GM18508 (cell line): ENCODE data around the gene SSR1.
"Not testable (repeated sequence)": the region's sequence is repeated elsewhere in the genome, so short reads cannot be mapped to it uniquely, and the experiment has no call there.

Experiments
- ATAC-seq: cut with Tn5 transposase; IDR thresholded peaks from one replicate; pipeline ENCODE4 v1.9.1; 2021; ENCODE audit warnings: moderate number of reproducible peaks; ENCODE audit not compliant: insufficient read depth, unreplicated experiment

The SSR1 gene

DNA sequence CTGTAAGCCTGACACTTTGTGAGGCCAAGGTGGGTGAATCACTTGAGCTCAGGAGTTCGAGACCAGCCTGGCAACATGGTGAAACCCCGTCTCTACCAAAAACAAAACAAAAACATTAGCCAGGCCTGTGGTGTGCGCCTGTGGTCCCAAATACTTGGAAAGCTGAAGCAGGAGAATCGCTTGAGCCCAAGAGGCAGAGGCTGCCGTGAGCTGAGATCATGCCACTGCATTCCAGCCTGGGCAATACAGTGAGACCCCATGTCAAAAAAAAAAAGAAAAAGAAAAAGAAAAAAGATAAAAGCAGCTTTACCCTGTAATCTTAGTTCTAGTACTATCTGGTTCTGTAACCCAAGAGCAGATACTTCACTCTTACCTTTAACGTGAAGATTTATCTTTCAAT lies 27.6 kb downstream of the SSR1 start:
- no peak for ATAC-seq

DNA sequence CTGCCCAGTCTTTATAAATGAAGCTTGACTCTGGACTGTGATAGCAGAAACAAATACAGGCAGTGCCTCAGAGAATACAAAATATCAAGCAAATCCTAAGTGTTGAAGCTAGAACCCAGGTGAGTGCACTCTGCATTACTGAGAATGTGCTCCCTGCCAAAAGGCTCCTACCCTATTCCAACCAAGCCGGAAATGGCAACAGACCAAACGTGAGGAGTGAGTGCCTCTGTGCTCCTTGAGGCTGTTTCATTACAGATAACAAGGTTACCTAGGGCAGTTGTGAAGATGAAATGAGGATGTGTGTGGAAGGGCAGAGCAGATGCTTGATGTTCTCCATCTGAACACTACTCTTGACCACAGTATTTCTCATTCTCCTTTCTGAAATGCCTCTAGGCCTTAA lies 29.3 kb downstream of the SSR1 start:
- ATAC-seq: no peak

DNA sequence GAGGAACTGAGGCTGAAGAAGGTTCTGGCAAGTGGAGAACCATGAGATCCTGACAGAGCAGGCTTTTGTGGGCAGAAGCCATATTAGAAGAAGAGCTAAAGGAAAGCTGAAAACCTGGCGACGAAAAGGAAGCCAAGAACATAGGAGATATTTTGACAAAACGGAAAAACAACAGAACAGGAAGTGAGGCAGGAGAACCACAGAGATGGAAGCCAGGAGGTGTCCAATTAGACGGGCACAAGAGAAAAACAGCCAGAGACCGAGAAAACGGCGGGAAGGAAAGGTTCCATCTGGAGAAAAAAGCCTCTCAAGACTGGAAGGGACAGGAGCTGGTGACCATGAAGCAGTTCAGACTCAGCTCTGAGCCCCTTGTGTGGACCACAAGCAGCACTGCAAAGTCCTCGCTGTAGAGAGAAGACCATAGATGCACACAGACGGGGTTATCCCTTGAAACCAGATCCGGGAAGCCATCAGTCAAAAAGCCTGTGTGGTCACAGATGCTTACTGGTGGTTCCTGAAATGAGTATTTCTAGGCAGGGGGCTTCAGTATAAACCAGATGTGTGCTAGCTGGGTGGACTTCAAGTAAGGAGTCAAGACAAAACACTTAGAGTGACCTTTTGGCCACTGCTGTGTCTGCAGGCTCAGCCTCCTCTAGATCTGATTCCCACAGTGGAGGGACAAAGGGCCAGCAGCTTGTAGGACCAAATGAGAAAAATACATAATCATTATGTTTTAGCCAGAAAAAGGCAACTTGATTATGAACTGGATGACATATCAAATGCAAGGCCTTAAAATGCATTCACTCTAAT lies 30.7 kb downstream of the SSR1 start:
- ATAC-seq: no peak

DNA sequence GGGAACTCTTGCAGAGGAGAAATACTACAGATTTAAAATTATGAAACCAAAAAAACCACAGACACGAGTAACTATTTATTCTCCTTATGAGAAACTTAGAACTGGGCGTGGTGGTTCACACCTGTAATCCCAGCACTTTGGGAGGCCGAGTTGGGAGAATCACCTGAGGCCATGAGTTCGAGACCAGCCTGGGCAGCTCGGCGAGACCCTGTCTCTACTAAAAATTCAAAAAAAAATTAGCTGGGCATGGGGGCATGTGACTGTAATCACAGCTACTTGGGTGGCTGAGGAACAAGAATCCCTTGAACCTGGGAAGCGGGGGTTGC lies 36.8 kb downstream of the SSR1 start:
- no peak for ATAC-seq

DNA sequence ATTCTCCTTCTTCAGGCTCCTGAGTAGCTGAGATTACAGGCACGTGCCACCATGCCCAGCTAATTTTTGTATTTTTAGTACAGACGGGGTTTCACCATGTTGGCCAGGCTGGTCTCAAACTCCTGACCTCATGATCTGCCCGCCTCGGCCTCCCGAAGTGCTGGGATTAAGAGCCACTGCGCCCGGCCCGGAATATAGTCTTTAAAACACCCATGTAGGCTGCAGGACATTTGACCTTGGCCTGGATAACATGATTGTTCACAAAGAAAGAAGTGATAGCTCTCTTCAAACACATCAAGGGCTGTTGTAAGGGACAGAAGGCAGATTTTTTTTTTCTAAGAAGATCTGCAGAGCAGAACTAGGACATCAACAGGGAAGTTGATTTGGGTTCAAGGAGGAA lies 38.5 kb downstream of the SSR1 start:
- not testable (repeated sequence) for ATAC-seq

DNA sequence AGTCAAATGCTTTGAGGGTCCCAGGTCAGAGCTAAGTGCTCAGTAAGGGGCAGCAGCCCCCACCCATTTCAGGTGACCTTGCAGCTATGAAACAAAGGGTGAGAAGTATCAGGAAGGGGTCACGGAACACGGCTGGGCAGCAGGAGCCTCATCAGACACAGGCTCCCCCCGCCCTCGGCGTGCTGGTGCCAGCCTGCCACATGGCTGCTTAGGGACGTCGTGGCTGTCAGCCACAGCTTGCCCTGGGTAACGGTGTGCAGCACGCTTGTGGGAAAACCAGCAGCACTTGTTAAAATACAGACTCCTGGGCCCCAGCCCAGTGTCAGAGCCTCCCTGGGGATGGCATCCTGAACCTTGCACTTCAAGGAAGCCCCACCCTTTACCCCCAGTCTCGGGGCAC lies 39.3 kb downstream of the SSR1 start:
- no peak for ATAC-seq

DNA sequence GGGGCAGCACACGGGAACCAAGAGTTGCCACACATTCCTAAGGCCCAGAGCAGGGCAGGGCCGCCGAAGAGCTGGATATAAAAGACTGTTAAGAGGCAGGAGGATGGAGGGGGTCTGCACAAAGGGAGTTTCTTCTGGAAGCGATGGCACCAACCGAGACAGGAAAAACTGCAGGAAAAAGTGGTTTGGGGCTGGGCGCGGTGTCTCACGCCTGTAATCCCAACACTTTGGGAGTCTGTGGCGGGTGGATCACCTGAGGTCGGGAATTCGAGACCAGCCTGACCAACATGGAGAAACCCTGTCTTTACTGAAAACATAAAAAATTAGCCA lies 41.8 kb downstream of the SSR1 start:
- no peak for ATAC-seq

DNA sequence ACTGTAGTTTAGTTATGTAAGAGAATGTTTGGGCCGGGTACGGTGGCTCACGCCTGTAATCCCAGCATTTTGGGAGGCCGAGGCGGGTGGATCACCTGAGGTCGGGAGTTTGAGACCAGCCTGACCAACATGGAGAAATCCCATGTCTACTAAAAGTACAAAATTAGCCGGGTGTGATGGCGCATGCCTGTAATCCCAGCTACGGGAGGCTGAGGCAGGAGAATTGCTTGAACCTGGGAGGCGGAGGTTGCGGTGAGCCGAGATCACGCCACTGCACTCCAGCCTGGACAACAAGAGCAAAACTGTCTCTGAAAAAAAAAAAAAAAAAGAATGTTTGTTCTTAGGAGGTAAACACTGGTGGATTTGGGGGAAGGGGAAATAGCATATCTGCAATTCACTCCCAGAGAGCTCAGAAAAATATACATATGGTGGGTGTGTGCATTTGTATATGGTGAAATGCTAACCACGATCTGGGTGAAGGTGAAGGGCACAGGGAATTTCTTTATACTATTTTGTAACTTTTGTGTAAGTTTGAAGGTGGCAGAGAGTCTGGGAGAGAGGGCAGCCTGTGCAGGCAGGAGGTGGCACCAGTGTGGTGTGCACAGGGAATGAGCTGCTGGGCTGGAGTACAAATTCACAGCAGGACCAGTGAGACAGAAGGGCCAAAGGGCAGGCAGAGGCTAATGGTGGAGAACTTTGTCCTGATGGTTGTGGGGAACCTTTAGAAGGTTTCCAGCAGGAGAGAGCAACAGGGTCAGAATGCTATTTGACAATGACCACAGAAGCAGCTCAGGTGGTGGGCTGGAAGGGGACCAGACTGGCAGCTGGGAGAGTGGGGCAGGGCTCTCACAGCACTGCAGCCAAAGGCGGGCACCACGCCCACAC lies 42.4 kb downstream of the SSR1 start:
- ATAC-seq: no peak

DNA sequence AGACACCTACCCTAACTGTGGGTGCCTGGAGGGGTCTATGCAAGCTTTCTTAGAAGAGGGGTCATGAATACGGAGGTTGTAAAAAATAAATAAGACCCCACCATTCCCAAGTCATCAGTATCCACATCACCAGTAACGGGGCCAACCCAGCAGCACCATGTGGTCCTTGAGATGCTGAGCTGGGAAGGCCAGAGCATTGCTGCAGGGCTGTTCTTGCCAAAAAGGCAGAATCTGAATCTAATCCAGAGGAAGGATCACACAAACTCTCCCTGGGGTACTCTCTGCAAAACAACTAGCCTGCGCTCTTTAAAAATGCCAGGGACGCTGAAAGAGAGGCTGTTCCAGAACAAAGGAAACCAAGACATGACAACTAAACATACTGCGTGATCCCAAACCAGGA lies 43.2 kb downstream of the SSR1 start:
- ATAC-seq: no peak

DNA sequence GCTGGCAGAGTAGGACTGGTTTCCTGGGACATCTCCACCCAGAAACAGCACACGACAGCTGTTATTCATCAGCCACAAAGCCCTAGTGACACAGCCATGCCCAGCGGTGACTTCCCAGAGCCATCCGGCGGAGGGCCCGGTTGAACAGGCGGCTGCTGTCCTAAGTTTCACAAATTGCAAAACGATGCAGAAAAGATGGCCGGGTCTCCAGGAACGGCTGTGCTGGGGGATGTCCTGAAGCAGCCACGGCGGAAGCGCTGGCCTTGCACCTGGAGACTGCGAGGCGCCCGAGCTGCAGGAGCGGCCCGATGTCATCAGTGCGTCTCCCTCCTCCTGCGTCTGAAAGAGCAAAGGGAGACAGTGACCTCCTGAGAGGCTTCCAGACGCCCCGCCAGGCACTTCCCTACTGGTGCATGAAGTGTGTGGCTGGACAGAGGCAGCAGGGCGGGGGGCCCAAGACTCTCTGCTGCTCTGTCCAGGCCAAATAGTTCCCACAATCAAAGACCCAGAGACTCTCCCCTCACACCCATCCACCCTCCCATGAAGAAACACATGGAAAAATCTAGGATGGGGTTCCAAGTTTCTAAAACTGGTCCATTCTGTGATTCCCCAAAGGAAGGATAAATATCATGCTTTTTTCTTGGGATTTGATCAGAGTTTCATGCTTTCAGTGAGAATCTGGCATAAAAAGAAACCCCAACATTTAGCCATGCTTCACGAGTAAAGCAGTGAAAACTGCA lies 44.0 kb downstream of the SSR1 start:
- no peak for ATAC-seq

DNA sequence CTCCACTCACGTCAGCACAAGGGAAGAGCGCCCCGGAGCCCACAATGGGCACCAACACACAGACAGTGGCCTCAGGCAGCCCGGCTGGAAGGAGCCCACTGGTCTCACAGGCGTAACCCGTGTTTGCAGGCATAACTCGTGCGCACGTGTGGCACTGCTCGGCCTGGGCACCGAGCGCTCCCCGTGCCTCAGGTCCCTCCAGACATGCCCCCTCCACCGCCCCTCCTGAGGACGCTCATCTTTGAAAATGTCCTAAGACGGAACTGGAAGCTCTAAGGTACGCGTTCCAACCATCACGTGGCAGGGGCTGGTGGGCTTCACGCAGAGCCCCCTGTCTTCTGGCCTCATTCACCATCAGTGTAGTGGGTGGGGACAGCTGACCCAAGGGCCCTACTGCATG lies 44.6 kb downstream of the SSR1 start:
- ATAC-seq: no peak

DNA sequence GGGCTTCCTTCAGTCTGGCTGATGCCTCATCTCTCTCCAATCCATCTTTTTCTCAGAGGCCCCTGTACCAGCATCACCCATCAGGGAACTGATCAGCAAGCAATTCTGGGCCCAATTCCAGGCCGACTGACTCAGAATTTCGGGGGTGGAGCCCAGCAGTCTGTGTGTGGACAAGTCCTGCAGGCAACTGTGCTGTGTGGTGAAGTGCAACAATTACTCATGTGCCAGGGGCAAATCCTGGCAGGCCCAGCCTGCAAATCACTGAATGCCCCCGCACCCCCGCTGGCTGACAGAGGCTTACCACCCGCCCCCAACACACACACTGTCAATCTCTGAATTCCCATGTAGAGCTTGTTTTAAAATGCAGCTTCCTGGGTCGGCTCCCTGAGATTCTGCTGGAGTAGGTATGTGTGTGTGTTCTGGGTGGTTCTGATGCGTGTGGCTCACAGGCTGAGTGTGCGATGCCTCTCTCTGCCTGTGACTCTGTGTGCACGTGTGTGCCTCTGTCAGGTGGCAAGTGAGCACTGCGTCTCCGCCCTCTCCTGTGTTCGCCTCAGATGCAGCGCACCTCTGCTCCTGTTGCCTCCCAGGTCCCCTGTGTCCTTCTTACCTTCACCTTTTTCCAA lies 45.4 kb downstream of the SSR1 start:
- no peak for ATAC-seq

DNA sequence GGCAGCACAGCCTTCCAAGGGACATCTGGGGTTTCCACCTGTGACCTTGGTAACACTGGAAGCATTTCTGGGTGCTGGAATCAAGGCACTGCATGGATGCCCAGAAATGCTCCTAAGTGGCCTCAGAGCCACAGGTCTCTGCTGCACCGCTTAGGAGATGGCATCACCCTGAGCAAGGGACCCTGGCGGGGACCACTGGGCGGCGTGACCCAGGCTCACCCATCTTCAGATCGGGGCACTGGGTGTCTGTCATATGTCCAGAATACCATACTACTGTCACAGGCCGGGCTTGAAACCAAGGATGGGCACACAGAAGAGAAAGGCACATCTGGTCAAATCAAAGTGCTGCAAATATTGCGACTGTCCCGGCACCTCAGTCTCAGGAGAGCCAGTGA lies 45.9 kb downstream of the SSR1 start:
- no peak for ATAC-seq

DNA sequence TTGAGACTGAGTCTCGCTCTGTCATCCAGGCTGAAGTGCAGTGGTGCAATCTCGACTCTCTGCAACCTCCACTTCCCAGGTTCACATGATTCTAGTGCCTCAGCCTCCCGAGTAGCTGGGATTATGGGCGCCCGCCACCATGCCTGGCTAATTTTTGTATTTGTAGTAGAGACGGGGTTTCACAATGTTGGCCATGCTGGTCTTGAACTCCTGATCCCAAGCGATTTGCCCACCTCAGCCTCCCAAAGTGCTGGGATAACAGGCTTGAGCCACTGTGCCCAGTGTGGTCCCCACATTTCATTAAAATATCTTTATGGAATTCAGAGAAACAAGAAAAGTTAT lies 47.6 kb downstream of the SSR1 start:
- ATAC-seq: not testable (repeated sequence)

DNA sequence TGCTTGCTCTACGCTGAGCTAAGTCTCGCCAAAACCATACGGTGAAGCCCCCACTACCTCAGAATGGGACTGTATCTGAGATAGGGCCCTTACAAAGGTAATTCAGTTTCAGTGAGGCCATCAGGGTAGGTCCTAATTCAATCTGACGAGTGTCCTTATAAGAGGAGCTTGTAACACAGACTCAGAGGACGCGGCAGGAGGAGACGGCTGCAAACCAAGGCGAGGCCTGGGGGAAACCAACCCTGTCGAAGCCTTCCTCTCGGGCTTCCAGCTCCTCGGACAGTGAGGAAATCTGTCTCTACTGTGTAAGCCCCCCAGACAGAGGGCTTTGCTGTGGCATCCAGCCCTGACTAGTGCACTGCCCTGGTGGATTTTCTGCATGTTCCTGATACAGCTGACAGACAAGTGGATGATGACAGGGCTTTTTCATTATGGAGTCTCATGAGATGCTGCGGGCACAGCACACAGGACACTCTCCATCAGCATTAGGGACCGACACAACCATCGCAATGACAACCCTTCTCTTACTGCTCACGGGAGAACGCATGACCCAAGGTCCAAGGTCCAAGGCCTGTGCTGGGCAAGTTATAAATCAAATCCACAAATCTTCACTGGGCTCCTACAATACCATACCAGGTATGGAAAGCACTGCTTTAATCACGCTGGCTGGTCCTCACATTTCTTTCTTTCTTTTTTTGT lies 48.2 kb downstream of the SSR1 start:
- ATAC-seq: no peak

DNA sequence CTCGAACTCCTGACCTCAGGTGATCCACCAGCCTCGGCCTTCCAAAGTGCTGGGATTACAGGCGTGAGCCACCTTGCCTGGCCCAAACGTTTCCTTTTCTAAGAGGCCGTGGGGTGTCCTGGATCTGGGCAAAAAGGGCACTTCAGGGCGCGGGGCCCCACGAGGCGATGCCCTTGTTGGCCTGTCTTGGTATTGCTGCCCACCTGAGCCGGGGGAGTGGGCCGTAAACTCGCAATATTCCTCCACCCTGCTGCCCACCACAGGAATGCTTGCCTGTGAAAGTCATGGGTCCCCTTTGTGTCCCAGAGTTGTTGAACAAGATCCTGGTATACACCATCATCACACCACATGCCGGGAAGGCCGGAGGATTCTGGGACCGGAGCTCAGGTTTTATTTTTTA lies 49.0 kb downstream of the SSR1 start:
- no peak for ATAC-seq

DNA sequence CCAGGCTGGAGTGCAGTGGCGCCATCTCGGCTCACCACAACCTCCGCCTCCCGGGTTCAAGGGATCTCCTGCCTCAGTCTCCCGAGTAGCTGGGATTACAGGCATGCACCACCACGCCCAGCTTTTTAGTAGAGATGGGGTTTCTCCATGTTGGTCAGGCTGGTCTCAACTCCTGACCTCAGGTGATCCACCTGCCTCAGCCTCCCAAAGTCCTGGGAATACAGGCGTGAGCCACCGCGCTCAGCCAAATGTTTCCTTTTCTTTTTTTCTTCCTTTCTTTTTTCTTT lies 49.5 kb downstream of the SSR1 start:
- ATAC-seq: not testable (repeated sequence)

DNA sequence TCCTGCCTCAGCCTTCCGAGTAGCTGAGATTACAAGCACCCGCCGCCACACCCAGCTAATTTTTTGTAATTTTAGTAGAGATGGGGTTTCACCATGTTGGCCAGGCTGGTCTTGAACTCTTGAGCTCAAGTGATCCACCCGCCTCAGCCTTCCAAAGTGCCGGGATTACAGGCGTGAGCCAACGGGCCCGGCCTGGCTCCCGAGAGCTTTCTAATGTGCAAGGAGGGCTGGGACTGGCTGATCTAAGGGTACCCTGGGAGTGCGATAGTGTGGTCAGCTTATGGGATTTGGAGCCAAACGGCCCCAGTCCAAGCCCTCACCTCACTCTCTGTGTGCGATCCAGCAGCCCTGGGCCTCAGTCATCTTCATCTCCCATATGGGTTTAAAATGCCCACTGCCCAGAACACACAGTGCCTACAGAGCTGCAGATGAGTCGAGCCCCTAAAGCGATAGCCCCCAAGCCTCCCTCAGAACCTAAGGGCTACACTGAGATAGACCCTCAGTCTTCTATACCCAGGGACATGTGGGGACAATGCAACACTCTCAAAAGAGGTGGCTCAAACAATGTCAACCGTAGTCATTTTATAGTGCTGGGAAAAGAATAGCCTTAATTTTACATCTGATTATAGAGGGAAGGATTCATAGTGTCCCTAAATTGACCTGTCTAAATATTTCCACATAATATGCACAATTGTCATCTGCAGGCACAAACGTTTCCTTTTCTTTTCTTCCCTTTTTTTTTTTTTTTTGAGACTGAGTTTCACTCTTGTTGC lies 50.1 kb downstream of the SSR1 start:
- ATAC-seq: no peak

DNA sequence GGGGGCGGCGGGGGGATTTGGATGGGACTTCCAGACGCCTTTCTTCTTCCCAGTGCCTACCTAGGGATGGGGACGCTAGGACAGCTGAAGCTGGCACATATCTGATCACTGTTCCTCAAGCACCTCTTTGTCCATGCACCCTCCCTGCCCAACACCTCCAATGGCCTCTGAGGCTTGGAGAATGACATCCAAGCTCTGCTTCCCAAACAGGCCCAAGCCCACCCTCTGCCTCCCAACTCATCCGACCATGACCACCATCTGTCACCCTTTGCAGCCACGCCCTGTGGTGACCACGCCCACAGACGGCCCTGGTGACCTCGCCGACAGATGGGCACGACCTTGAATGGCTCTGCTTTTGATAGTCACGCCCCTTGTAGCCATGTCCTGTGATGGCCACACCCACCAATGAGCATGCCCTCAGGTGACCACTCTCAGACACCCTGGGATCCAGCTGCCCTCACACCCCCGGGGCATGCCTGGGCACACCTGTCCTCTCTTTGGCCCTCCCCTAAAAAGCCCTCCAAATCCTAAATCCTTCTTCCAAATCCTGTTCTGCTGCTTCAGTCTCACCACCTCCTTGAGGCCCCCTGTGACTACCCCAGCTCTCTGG lies 51.0 kb downstream of the SSR1 start:
- no peak for ATAC-seq
